CD4-positive, alpha-beta memory T cell (primary cell): ENCODE results near the gene UBL3. TPM values are rescaled to one million over a fixed set of nuclear protein-coding genes. Genes with fewer than 3 reads are reported as not detected.

Source experiments
- CTCF ChIA-PET: fragments of 350-600 bp; sonication (Branson Sonifier 250); formaldehyde crosslinking; loops from one replicate; lab custom pipeline; 2021; ENCODE audit warnings: inconsistent platforms; ENCODE audit not compliant: partially characterized antibody; lab: Charles Lee
- POLR2A ChIA-PET: fragments of 350-600 bp; sonication (Branson Sonifier 250); formaldehyde crosslinking; loops from one replicate; lab custom pipeline; 2021; ENCODE audit not compliant: partially characterized antibody; lab: Charles Lee
- DNase-seq, 5 donors: peaks; one replicate each; pipeline versions ENCODE4 v3.0.0 to v3.0.0-alpha.2; 2020 to 2022; ENCODE audit warnings: mixed read lengths in 1 of 5
- H3K27ac ChIP-seq: one replicate; pipeline ENCODE4 v1.7.0; 2013; ENCODE audit warnings: low read depth, low read length
- H3K27me3 ChIP-seq: 2 replicates; pipeline ENCODE4 v1.7.0; 2013; ENCODE audit warnings: mild to moderate bottlenecking, low read length, moderate library complexity; ENCODE audit not compliant: insufficient read depth
- H3K36me3 ChIP-seq: 2 replicates; pipeline ENCODE4 v1.7.0; 2013; ENCODE audit warnings: mild to moderate bottlenecking, low read length, moderate library complexity; ENCODE audit not compliant: insufficient read depth
- H3K4me1 ChIP-seq: 2 replicates; pipeline ENCODE4 v1.7.0; 2013; ENCODE audit warnings: mild to moderate bottlenecking, low read length, moderate library complexity; ENCODE audit not compliant: insufficient read depth
- H3K4me3 ChIP-seq, 2 donors: one replicate each; pipeline ENCODE4 v1.7.0; 2013; ENCODE audit warnings: low read length in 2 of 2, mild to moderate bottlenecking in 1 of 2
- H3K9me3 ChIP-seq, 2 donors: one replicate each; pipeline ENCODE4 v1.7.0; 2013; ENCODE audit warnings: low read length in 2 of 2, control low read depth in 1 of 2; ENCODE audit not compliant: control insufficient read depth in 1 of 2
- H3K27ac Mint-ChIP-seq, 7 donors: one replicate each; pipeline ENCODE4 v1.8.0; 2020 to 2021; ENCODE audit warnings: mixed read lengths in 7 of 7, mild to moderate bottlenecking in 6 of 7, inconsistent platforms in 3 of 7, moderate library complexity in 3 of 7
- H3K27me3 Mint-ChIP-seq, 2 donors: one replicate each; pipeline ENCODE4 v1.8.0; 2020 to 2021; ENCODE audit warnings: mixed read lengths in 2 of 2
- H3K36me3 Mint-ChIP-seq, 2 donors: one replicate each; pipeline ENCODE4 v1.8.0; 2020 to 2021; ENCODE audit warnings: mixed read lengths in 2 of 2, inconsistent platforms in 1 of 2, mild to moderate bottlenecking in 1 of 2
- H3K4me1 Mint-ChIP-seq, 4 donors: one replicate each; pipeline ENCODE4 v1.8.0; 2020 to 2021; ENCODE audit warnings: mixed read lengths in 4 of 4, mild to moderate bottlenecking in 1 of 4
- H3K4me3 Mint-ChIP-seq, 8 donors: one replicate each; pipeline ENCODE4 v1.8.0; 2020 to 2021; ENCODE audit warnings: mixed read lengths in 8 of 8, mild to moderate bottlenecking in 7 of 8, moderate library complexity in 6 of 8, inconsistent platforms in 3 of 8
- H3K9me3 Mint-ChIP-seq, 8 donors: one replicate each; pipeline ENCODE4 v1.8.0; 2020 to 2021; ENCODE audit warnings: mixed read lengths in 8 of 8, mild to moderate bottlenecking in 5 of 8, inconsistent platforms in 3 of 8, moderate library complexity in 1 of 8
- intact Hi-C: fragments of 100-400 bp; cut with micrococcal nuclease; formaldehyde crosslinking; loops from one replicate; pipeline ENCODE4 v1.15.1; 2023
- polyA plus RNA-seq, 2 donors: library from polyadenylated mRNA; unstranded; fragments of 300-500 nt; fragmentation: Illumina TruSeq; gene quantifications; one replicate each; pipeline ENCODE4 v1.2.3, GENCODE V29; 2021
- total RNA-seq, 2 experiments: library from RNA; stranded (reverse); gene quantifications; one replicate each; pipeline ENCODE4 v1.2.3, GENCODE V29; 2021

Gene UBL3
- total and polyA plus RNA-seq, 4 experiments from 2014 or later, result 45.7 to 47.4 (median 46.6) TPM

DNA sequence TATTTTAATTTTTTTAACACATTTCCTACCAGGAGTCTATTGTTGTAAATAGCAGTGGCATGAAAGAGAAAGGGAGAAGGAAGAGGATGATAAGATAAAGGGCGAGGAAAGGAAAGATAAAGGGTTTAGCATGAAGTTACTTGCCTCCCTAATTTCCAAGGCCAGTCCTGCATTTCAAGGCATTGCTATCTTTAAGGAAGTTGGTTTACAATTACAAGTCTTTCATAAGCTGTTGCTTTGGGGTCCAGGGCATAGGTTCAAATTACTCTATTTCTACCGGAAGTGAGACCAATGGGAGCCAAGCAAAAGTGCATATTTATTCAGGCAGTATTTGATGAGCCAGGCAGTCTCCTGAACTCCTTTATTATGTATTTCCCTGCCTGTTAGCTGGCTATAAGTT lies 27.7 kb upstream of the UBL3 start:
- ChIA-PET CTCF (interaction anchor here (1.0 kb wide), 1 partner anchor 46 kb away, joined by 4 read pairs; no protein-coding TSS in a partner anchor), POLR2A (no interaction called here)
- Histone ChIP-seq H3K9me3 (no peaks in the 10 kb centered on the region), H3K27me3 (no peaks in the 10 kb centered on the region), H3K36me3 (no peaks in the 10 kb centered on the region), H3K27ac (no peak overlapping the region), H3K4me3 (no peak overlapping the region), H3K4me1 (no peaks in the 10 kb centered on the region)
- peaks cover 15 to 16% of the 10 kb centered on the region in 2 donors for H3K27me3 Mint-ChIP-seq
- intact Hi-C loops, result no loop called here
- no peaks in the 10 kb centered on the region for H3K4me1 Mint-ChIP-seq
- no peak for DNase-seq
- no peaks in the 10 kb centered on the region for H3K36me3 Mint-ChIP-seq
- no peak overlapping the region for H3K27ac Mint-ChIP-seq
- no peaks in the 10 kb centered on the region for H3K9me3 Mint-ChIP-seq
- no peak overlapping the region for H3K4me3 Mint-ChIP-seq

DNA sequence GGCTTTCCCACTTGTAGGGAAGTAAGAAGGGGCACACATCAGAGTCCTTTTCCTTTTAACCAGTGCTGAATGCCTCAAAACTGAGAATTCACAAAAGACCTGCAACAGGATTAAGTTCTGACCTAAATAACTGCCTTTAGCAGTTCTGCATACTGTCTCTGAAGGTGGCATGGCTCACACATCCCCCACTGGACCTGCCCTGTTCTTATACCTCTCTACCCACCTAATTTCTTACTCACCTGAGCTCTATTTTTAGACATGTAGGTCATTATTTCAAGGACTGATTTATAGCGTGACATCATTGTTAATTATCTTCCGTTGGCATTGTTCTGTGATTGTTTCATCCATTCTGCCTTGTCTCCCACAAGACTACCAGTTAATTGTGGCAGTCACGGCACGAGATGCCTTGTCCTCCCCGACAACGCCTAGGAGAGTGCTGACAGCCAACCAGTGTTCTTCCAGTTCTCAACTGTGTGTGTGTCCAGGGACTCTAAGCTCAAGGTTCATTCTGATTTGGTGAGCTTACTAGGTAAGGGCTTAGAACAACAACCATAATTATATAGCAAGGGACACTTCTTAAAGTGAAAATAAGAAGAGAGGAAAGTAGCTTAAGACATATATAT lies 27.1 kb upstream of the UBL3 start:
- Histone ChIP-seq H3K9me3 (no peaks in the 10 kb centered on the region), H3K4me3 (no peak overlapping the region), H3K4me1 (no peaks in the 10 kb centered on the region), H3K27ac (no peak overlapping the region), H3K27me3 (no peaks in the 10 kb centered on the region), H3K36me3 (no peaks in the 10 kb centered on the region)
- Mint-ChIP-seq H3K36me3 (no peaks in the 10 kb centered on the region), H3K27me3 (peaks cover 15 to 16% of the 10 kb centered on the region in 2 donors), H3K9me3 (no peaks in the 10 kb centered on the region), H3K4me3 (no peak overlapping the region), H3K27ac (no peak overlapping the region), H3K4me1 (no peaks in the 10 kb centered on the region)
- ChIA-PET CTCF (interaction anchor here (1.0 kb wide), 1 partner anchor 47 kb away, joined by 4 read pairs; no protein-coding TSS in a partner anchor), POLR2A (interaction anchor here (1.6 kb wide), 1 partner anchor 12 kb away, joined by 4 read pairs; no protein-coding TSS in a partner anchor)
- intact Hi-C loops, result no loop called here
- no peak for DNase-seq

GRCh38 chr13:29875646-29876045 lies 25.2 kb upstream of the UBL3 start:
- CTCF ChIA-PET, result no interaction called here
- no peaks in the 10 kb centered on the region for H3K36me3 ChIP-seq
- no peak for DNase-seq
- no peaks in the 10 kb centered on the region for H3K9me3 ChIP-seq
- H3K27ac ChIP-seq, result no peak overlapping the region
- H3K27me3 ChIP-seq, result no peaks in the 10 kb centered on the region
- POLR2A ChIA-PET, result no interaction called here
- Mint-ChIP-seq H3K9me3 (peaks cover 0 to 1% (median 0%) of the 10 kb centered on the region in 8 donors), H3K4me1 (no peaks in the 10 kb centered on the region), H3K36me3 (no peaks in the 10 kb centered on the region), H3K27me3 (peaks cover 15 to 16% of the 10 kb centered on the region in 2 donors), H3K4me3 (no peak overlapping the region), H3K27ac (no peak overlapping the region)
- intact Hi-C loops, result no loop called here
- H3K4me1 ChIP-seq, result no peaks in the 10 kb centered on the region
- H3K4me3 ChIP-seq, result no peak overlapping the region

DNA sequence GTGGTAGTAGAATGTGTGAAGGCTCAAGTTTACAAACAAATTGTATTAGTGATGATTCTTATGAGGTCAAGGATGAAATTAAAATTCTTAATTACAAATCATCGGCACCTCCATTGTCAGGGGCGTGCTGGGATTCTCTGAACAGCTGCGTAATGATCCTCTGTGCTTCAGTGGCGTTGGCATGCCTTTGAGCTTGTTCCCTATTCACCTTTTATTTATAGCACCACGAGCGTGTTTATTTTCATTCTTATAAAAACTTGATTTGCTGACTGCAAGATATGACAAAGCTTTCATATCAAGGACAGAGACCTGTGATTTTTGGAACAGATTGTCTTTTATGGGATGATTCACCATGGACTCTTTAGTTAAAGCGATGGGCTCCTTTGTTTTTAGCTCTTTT lies 18.2 kb upstream of the UBL3 start:
- ChIA-PET POLR2A (no interaction called here), CTCF (interaction anchor here (0.9 to 2.4 kb wide), 2 partner anchors 22 to 56 kb away, joined by 3 to 10 read pairs; no protein-coding TSS in a partner anchor)
- DNase-seq, result no peak
- Mint-ChIP-seq H3K27ac (no peak overlapping the region), H3K27me3 (peaks cover 1 to 5% of the 10 kb centered on the region in 2 donors), H3K4me1 (no peaks in the 10 kb centered on the region), H3K36me3 (no peaks in the 10 kb centered on the region), H3K9me3 (peaks cover 0 to 1% (median 0%) of the 10 kb centered on the region in 8 donors), H3K4me3 (no peak overlapping the region)
- H3K27ac ChIP-seq, result no peak overlapping the region
- no peaks in the 10 kb centered on the region for H3K36me3 ChIP-seq
- H3K9me3 ChIP-seq, result no peaks in the 10 kb centered on the region
- no peaks in the 10 kb centered on the region for H3K27me3 ChIP-seq
- no peak overlapping the region for H3K4me3 ChIP-seq
- no peaks in the 10 kb centered on the region for H3K4me1 ChIP-seq
- intact Hi-C loops, result no loop called here

GRCh38 chr13:29865934-29866333 lies 15.5 kb upstream of the UBL3 start:
- no peaks in the 10 kb centered on the region for H3K4me1 Mint-ChIP-seq
- DNase-seq, result no peak
- H3K36me3 Mint-ChIP-seq, result no peaks in the 10 kb centered on the region
- Histone ChIP-seq H3K36me3 (no peaks in the 10 kb centered on the region), H3K9me3 (no peaks in the 10 kb centered on the region), H3K4me1 (no peaks in the 10 kb centered on the region), H3K27me3 (no peaks in the 10 kb centered on the region), H3K4me3 (no peak overlapping the region), H3K27ac (no peak overlapping the region)
- no peaks in the 10 kb centered on the region for H3K9me3 Mint-ChIP-seq
- intact Hi-C loops, result no loop called here
- ChIA-PET POLR2A (interaction anchor here (0.8 to 2.0 kb wide), 2 partner anchors 11 to 36 kb away, joined by 3 to 4 read pairs; no protein-coding TSS in a partner anchor), CTCF (interaction anchor here (0.8 to 1.0 kb wide), 2 partner anchors 95 to 267 kb away, joined by 3 to 4 read pairs; no protein-coding TSS in a partner anchor)
- H3K27me3 Mint-ChIP-seq, result peaks cover 4 to 8% of the 10 kb centered on the region in 2 donors
- H3K4me3 Mint-ChIP-seq, result no peak overlapping the region
- no peak overlapping the region for H3K27ac Mint-ChIP-seq

- peaks cover 0 to 2% (median 0%) of the 10 kb centered on the region in 4 donors for H3K4me1 Mint-ChIP-seq
- Histone ChIP-seq H3K27me3 (no peaks in the 10 kb centered on the region), H3K27ac (no peak overlapping the region), H3K36me3 (no peaks in the 10 kb centered on the region), H3K4me3 (no peak overlapping the region), H3K4me1 (no peaks in the 10 kb centered on the region), H3K9me3 (no peaks in the 10 kb centered on the region)
- intact Hi-C loops, result no loop called here
- H3K27me3 Mint-ChIP-seq, result peaks cover 3 to 8% of the 10 kb centered on the region in 2 donors
- H3K36me3 Mint-ChIP-seq, result no peaks in the 10 kb centered on the region
- ChIA-PET POLR2A (no interaction called here), CTCF (interaction anchor here (1.1 to 1.2 kb wide), 2 partner anchors 251 to 271 kb away, joined by 3 to 4 read pairs; no protein-coding TSS in a partner anchor)
- H3K4me3 Mint-ChIP-seq, result no peak overlapping the region
- no peaks in the 10 kb centered on the region for H3K9me3 Mint-ChIP-seq
- peak overlapping the region in 2 of 7 donors; percentile 29 to 36 for H3K27ac Mint-ChIP-seq
- no peak for DNase-seq
Observed at GRCh38 chr13:29861694-29862110, 11.3 kb upstream of the UBL3 start.

GRCh38 chr13:29859971-29860370 lies 9.6 kb upstream of the UBL3 start:
- no peaks in the 10 kb centered on the region for H3K4me1 ChIP-seq
- Mint-ChIP-seq H3K4me1 (peaks cover 0 to 3% (median 1%) of the 10 kb centered on the region in 4 donors), H3K4me3 (no peak overlapping the region), H3K27ac (no peak overlapping the region), H3K9me3 (no peaks in the 10 kb centered on the region), H3K36me3 (no peaks in the 10 kb centered on the region), H3K27me3 (peaks cover 3 to 5% of the 10 kb centered on the region in 2 donors)
- intact Hi-C loops, result no loop called here
- POLR2A ChIA-PET, result interaction anchor here (1.0 kb wide), 1 partner anchor 10 kb away, joined by 3 read pairs; the partner anchor contains the start of gene UBL3
- H3K9me3 ChIP-seq, result no peaks in the 10 kb centered on the region
- no peaks in the 10 kb centered on the region for H3K27me3 ChIP-seq
- CTCF ChIA-PET, result interaction anchor here (0.9 to 1.7 kb wide), 2 partner anchors 64 to 155 kb away, joined by 3 to 4 read pairs; no protein-coding TSS in a partner anchor
- no peak overlapping the region for H3K27ac ChIP-seq
- no peak overlapping the region for H3K4me3 ChIP-seq
- no peak for DNase-seq
- no peaks in the 10 kb centered on the region for H3K36me3 ChIP-seq
